ENCODE data around the gene LRTM2.

The LRTM2 gene

GRCh38 chr12:1797991-1798640 is 22.2 kb upstream of the LRTM2 start:
- DNase-seq (ENCODE audit: low read depth in 2 of 2), result no peak

- no peak for DNase-seq (ENCODE audit: low read depth in 2 of 2)
These were observed 21.7 kb upstream of the LRTM2 start for GRCh38 chr12:1798641-1799020.

GRCh38 chr12:1799051-1799881 is 21.1 kb upstream of the LRTM2 start:
- DNase-seq (ENCODE audit: low read depth in 2 of 2), result no peak

- DNase-seq (ENCODE audit: low read depth in 2 of 2), result no peak
These were observed 20.4 kb upstream of the LRTM2 start for GRCh38 chr12:1799882-1800400.

GRCh38 chr12:1800401-1801302 is 19.7 kb upstream of the LRTM2 start:
- no peak for DNase-seq (ENCODE audit: low read depth in 2 of 2)

GRCh38 chr12:1801303-1801975 is 18.9 kb upstream of the LRTM2 start:
- no peak for DNase-seq (ENCODE audit: low read depth in 2 of 2)

GRCh38 chr12:1803736-1804135 is 16.6 kb upstream of the LRTM2 start:
- DNase-seq (ENCODE audit: low read depth in 2 of 2), result no peak

GRCh38 chr12:1804545-1805332 is 15.6 kb upstream of the LRTM2 start:
- DNase-seq (ENCODE audit: low read depth in 2 of 2), result peak; percentile 75 to 83

- DNase-seq (ENCODE audit: low read depth in 2 of 2), result no peak
These were observed 14.8 kb upstream of the LRTM2 start for GRCh38 chr12:1805441-1806081.

- DNase-seq (ENCODE audit: low read depth in 2 of 2), result no peak
These were observed 13.9 kb upstream of the LRTM2 start for GRCh38 chr12:1806301-1807086.

- no peak for DNase-seq (ENCODE audit: low read depth in 2 of 2)
These were observed 13.1 kb upstream of the LRTM2 start for GRCh38 chr12:1807087-1807860.

- no peak for DNase-seq (ENCODE audit: low read depth in 2 of 2)
These were observed 12.1 kb upstream of the LRTM2 start for GRCh38 chr12:1808036-1808797.

- DNase-seq (ENCODE audit: low read depth in 2 of 2), result no peak
These were observed 11.4 kb upstream of the LRTM2 start for GRCh38 chr12:1808798-1809480.

GRCh38 chr12:1809591-1810190 is 10.7 kb upstream of the LRTM2 start:
- DNase-seq (ENCODE audit: low read depth in 2 of 2), result no peak

- DNase-seq (ENCODE audit: low read depth in 2 of 2), result no peak
These were observed 10.0 kb upstream of the LRTM2 start for GRCh38 chr12:1810201-1810930.

GRCh38 chr12:1810931-1811280 is 9.5 kb upstream of the LRTM2 start:
- DNase-seq (ENCODE audit: low read depth in 2 of 2), result no peak
